ENCODE results near the gene RYR2.

RYR2 gene

GRCh38 chr1:237471956-237472355 is 430.0 kb downstream of the RYR2 start:
- FAIRE-seq = no peak

GRCh38 chr1:237473854-237474253 is 431.9 kb downstream of the RYR2 start:
- no peak for FAIRE-seq

- no peak for FAIRE-seq
Measured at GRCh38 chr1:237478082-237478481, 436.1 kb downstream of the RYR2 start.

DNA sequence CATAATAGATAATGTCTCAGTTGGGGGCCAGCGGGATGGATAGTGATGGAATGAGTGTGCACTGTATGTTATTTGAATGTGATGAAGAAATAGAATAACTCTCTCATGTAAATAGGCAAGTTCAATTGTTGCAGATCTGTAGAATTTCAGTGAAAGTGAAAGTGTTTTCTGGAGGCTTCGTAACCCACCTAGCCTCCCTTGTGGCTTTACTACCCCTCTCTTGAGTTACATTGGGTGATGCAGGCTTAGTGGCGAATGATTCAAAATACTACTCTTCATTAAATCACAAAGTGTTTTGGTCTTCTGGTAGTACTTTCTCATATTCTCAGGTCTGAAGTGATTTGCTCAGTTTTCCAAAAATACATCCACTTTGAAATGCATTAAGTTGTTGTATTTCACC is 436.9 kb downstream of the RYR2 start:
- FAIRE-seq = no peak

GRCh38 chr1:237482777-237483176 is 440.8 kb downstream of the RYR2 start:
- FAIRE-seq = no peak

- FAIRE-seq = no peak
Measured at GRCh38 chr1:237492359-237492758, 450.4 kb downstream of the RYR2 start.

DNA sequence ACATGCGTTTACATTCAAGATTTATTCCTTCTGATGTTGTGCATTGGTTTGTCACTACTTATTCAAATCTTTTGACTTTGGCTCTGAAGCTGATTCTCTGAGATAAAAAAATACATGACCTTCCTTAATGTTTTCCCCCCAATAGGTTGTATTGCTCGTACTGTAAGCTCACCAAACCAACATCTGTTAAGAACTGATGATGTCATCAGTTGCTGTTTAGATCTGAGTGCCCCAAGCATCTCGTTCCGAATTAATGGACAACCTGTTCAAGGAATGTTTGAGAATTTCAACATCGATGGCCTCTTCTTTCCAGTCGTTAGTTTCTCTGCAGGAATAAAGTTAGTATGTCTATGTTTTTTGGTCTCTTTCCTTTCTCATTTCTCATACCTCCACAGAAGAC is 458.6 kb downstream of the RYR2 start:
- FAIRE-seq = no peak

DNA sequence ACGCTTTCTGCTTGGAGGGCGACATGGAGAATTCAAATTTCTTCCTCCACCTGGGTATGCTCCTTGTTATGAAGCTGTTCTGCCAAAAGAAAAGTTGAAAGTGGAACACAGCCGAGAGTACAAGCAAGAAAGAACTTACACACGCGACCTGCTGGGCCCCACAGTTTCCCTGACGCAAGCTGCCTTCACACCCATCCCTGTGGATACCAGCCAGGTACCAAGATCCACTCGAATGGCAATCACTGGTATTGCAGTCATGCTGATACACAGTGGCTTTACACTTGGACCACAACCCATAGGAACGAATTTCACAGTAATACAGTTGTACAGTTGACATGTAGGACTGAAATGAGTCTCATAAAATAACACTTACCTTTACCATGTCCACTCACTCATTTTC is 461.3 kb downstream of the RYR2 start:
- FAIRE-seq = no peak

DNA sequence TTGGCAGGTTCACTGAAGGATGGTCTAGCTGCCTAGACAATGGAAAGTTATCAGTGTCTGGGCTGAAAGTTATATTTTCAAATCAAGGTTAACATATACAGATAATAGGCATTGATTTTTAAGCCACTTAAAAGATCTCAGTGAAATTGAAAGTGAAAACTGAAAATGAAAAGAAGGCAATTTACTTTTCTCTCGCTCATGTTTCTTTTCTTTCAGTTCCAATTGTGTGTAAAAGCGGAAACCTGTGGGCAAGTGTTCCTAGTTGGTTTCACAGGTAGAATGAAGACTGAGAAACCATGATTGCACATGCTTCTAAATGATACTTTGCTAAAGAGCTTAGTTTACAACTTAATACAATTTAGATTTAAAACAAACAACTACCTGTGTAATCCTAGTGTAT is 465.0 kb downstream of the RYR2 start:
- FAIRE-seq = no peak

GRCh38 chr1:237509748-237510147 is 467.8 kb downstream of the RYR2 start:
- no peak for FAIRE-seq

DNA sequence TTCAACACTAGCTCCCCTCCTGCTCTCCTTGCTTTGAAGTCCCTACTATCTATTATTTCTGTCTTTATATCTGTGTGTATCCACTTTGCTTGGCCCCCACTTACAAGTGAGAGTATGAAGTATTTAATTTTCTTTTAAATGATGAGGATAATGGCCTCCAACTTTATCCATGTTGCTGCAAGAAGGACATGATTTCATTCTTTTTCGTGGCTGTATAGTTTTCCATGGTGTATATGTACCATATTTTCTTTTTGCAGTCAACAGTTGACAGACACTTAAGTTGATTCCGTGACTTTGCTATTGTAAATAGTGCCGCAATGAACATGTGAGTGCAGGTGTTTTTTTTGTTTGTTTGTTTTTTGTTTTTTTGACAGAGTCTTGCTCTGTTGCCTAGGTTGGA is 483.1 kb downstream of the RYR2 start:
- FAIRE-seq = no peak

- no peak for FAIRE-seq
Measured at GRCh38 chr1:237527761-237528160, 485.8 kb downstream of the RYR2 start.

GRCh38 chr1:237528545-237528944 is 486.6 kb downstream of the RYR2 start:
- no peak for FAIRE-seq

DNA sequence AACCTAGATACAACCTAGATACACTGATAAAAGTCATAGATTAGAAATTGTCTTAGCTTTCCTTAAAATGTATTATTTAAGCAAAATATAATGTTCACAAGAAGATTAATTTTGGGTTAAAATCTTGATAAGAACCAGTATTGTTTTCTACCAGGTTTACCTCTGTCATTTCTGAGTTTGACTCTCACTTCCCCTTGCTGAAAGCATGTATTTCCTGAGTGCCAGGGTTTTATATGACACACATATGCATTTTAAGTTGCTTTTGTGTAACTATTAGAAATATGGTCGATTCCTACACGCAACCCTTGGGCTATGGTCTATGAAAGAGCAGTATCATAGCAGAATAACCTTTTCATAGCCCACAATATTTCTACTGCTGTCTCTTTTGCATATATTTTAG is 497.1 kb downstream of the RYR2 start:
- no peak for FAIRE-seq

DNA sequence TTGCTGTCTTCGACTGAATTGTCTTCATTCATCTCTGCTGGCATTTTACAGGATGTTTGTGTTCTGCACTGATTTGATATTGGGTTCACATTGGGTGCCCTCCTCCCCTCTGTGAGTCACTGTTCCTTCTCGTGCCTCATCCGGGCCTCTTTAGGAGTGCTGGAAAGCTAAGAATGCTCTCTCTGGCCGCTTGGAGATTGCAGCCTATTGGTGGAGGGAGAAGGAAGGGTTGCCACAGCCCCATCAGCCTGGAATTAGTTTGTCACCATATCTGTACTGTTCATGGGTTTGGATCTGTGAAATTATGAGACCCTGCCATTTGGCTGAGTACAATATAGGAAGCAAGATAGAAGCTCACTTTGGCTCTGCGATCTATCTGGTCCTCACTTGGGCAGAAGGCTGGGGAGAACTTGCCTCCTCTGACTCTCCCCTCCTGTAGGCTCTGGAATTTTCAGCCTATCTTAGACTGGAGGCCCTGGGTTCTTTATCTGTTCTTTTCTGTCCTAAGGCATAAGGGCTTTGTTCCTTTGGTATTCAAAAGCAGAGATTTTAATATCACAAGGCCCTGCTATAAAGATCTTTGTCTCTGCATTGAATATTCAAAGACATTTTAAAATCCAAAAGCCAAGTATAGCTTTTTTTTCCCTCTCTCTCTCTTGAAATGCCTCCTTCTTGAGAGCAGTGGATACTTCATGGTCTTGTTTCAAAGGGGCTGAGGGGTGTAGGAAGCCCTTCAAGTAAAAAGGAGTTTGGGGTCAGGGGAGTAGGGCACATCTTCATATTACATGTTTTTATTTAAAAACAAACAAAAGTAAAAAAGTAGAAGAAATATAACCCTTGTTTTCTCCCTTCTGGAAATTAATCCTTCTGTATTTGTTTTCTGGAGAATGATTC is 500.8 kb downstream of the RYR2 start:
- no peak for FAIRE-seq

DNA sequence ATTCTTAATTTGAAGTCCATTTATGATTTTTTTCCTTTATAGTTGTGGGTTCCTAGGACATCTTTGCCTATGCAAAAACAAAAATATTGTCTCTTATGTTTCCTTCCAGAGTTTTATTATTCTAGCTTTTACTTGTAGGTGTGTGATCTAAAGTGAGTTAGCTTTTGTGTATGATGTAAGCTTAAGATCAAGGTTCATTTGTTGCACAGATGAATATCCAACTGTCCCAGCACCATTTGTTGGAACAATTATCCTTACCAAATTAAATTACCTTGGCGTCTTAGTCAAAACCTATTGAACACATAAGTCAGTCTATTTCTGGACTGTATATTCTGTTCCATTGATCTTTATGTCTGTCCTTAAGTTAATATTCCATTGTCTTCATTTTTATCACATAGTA is 511.1 kb downstream of the RYR2 start:
- FAIRE-seq = no peak

DNA sequence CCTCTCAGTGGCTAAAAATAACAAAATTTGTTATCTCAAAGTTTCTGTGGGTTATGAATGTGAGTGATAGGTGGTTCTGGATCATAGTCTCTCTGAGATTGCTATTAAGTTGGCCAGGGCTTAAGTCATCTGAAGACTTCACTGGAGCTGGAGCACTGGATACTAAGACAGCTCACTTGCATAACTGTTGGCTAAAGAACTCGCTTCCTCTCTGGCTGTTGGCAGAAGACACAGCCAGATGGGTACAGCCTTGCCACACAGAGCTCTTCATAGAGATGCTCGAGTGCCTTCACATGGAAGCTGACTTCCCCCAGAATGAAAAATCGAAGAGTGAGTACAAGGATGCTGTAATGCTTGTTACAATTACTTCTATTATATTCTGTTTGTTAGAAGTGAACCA is 514.9 kb downstream of the RYR2 start:
- no peak for FAIRE-seq

DNA sequence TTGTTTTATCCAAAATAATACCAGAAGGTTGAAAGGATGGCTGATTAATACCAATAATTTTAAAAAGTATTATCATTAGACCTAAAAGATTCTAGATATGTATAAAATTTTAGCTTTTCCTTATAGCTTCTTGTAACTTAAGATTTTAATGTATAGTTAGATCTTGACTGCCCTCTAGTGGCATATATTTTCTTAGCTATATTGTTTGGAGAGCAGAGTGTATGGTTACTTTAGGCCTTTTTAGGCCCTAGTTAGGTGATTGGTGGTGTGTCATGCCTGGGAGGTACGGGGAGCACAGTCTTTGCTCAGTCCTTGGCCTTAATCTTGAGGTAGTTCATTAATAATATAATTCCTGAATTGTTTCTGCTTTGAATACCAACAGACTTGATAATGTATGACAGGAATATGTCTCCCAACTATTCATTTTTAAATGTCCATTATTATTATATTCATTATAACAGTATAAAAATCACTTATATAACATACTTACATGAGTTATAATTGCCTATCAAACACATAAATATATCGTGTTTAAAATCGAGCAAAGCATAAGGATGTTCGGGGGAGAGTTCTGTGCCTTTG is 520.3 kb downstream of the RYR2 start:
- FAIRE-seq = peak; percentile 97

GRCh38 chr1:237565236-237565635 is 523.3 kb downstream of the RYR2 start:
- FAIRE-seq = no peak

DNA sequence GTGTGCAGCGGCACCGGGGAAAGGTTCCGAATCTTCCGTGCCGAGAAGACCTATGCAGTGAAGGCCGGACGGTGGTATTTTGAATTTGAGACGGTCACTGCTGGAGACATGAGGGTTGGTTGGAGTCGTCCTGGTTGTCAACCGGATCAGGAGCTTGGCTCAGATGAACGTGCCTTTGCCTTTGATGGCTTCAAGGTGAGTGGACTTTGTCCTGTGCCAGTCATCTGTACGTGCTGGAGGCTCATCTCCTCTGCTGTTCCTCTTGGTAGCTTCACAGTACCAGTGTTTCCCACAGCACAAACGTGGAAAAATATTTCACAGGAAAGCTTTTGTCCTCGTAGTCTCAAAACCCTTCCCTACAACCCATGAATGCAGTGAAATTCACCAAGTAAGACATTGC is 524.6 kb downstream of the RYR2 start:
- FAIRE-seq = no peak

DNA sequence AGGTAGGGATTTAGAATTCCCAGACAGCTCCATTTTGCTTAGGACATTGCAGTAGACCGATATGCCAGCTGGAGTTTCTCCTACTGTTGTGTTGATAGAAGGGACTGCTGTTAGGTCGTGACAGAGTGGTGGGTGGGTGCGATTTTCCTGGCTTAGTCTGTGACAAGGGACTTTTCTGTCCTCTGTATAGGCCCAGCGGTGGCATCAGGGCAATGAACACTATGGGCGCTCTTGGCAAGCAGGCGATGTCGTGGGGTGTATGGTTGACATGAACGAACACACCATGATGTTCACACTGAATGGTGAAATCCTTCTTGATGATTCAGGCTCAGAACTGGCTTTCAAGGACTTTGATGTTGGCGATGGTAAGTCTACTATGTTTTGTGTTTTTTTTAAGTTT is 527.0 kb downstream of the RYR2 start:
- no peak for FAIRE-seq

- FAIRE-seq = no peak
Measured at GRCh38 chr1:237570530-237570929, 528.5 kb downstream of the RYR2 start.

DNA sequence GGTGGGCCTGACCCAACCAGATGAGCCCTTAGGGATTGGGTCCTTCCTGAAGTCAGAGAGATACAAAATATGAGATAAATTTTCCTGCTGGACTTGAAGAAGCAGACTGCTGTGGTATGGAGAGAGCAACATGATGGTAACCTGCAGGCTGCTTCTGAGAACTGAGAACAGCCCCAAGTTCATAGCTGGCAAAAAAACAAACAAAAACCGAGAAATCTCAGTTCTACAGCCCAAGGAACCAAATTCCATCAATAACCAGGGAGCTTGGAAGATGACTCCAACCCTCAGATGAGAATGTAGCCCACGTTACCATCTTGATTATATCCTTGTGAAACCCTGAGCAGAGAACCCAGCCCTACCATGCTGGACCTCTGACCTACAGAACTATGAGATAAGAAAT is 532.6 kb downstream of the RYR2 start:
- FAIRE-seq = no peak

- FAIRE-seq = no peak
Measured at GRCh38 chr1:237578540-237578939, 536.6 kb downstream of the RYR2 start.

- FAIRE-seq = no peak
Measured at GRCh38 chr1:237580726-237581125, 538.7 kb downstream of the RYR2 start.

Data from A204.1 (cell line).